A549 treated with AZD9567 at 1 μM for 4 hours (cell line): ENCODE results near the gene CFAP70. TPM values are rescaled to one million over a fixed set of nuclear protein-coding genes. Genes with fewer than 3 reads are reported as not detected.

Source experiments
- total RNA-seq: library from RNA; stranded (reverse); fragments of 200-300 nt; extraction: Qiagen RNA extraction; gene quantifications from 5 replicates; pipeline ENCODE4 v1.2.3, GENCODE V29; 2022; ENCODE audit not compliant: insufficient read depth

CFAP70 gene
- total RNA-seq = 0.17 to 0.28 TPM (median 0.24 TPM) in 4 of 5 replicates, not detected in the other

GRCh38 chr10:73358331-73359279 lies at the start of gene CFAP70:
Gene CFAP70, minus strand, starts transcription at chr10:73358864. Its CDS starts 4,068 bp downstream, at chr10:73354796.

GRCh38 chr10:73252445-73253224 lies 106.0 kb downstream of the CFAP70 start, which contains the start of gene MRPS16:
Gene MRPS16, minus strand, starts transcription at chr10:73252644. Its CDS starts 162 bp downstream, at chr10:73252482.

GRCh38 chr10:73246646-73247508 lies 111.8 kb downstream of the CFAP70 start, which contains the start of gene DNAJC9:
Gene DNAJC9, minus strand, starts transcription at chr10:73247255. Its CDS starts 66 bp downstream, at chr10:73247189.

Other genes with a start within 250 kb of the CFAP70 start
- gene NUDT13, start 248.4 kb downstream of the CFAP70 start, total RNA-seq = 2.6 to 3.2 TPM (median 2.9 TPM) in 5 replicates
- gene ECD, start 190.9 kb downstream of the CFAP70 start, total RNA-seq = 22.9 to 28.4 TPM (median 25.5 TPM) in 5 replicates
- 7.8 to 11.5 TPM (median 8.6 TPM) in 5 replicates for gene FAM149B1, start 190.7 kb downstream of the CFAP70 start, total RNA-seq
- gene DNAJC9, start 111.6 kb downstream of the CFAP70 start, total RNA-seq = 53.7 to 56.0 TPM (median 54.8 TPM) in 5 replicates
- 94.5 to 186 TPM (median 178 TPM) in 5 replicates for gene MRPS16, start 106.2 kb downstream of the CFAP70 start, total RNA-seq
- gene ANXA7, start 55.2 kb upstream of the CFAP70 start, total RNA-seq = 111 to 126 TPM (median 116 TPM) in 5 replicates
- 0.48 to 0.65 TPM (median 0.59 TPM) in 4 of 5 replicates, not detected in the other for gene MSS51, start 74.7 kb upstream of the CFAP70 start, total RNA-seq
- gene PPP3CB, start 137.2 kb upstream of the CFAP70 start, total RNA-seq = 15.3 to 19.4 TPM (median 17.4 TPM) in 5 replicates
- gene USP54, start 232.5 kb upstream of the CFAP70 start, total RNA-seq = 9.7 to 13.1 TPM (median 12.0 TPM) in 5 replicates